Keratinocyte (primary cell): Measurements from ENCODE around the gene GNG8.

Source experiments
- CTCF ChIP-seq, 3 experiments: IDR thresholded peaks in 1 of 3; conservative IDR thresholded peaks in 1 of 3; optimal IDR thresholded peaks in 1 of 3; 2 replicates in 2 of 3; 3 replicates in 1 of 3; pipeline versions ENCODE3 to v1.5.1; 2011; ENCODE audit warnings: low read length in 3 of 3, mild to moderate bottlenecking in 3 of 3, moderate library complexity in 2 of 3, control low read depth in 1 of 3, inconsistent platforms in 1 of 3; ENCODE audit not compliant: insufficient read depth in 2 of 3; ENCODE audit errors: extremely low read depth in 1 of 3
- EZH2 ChIP-seq: IDR thresholded peaks from one replicate; pipeline ENCODE4 v1.6.1; 2012; ENCODE audit warnings: inconsistent platforms, mild to moderate bottlenecking, low read length, moderate library complexity

GRCh38 chr19:46650445-46650844, 14.4 kb upstream of the GNG8 start:
- TF ChIP-seq EZH2 = no peak
- TF ChIP-seq CTCF (optimal IDR thresholded peaks at IDR 0.05 in 1 of 3, IDR thresholded peaks at IDR 0.05 in 1 of 3, conservative IDR thresholded peaks at IDR 0.05 in 1 of 3; ENCODE audit: extremely low read depth in 1 of 3, insufficient read depth in 2 of 3, low read length in 3 of 3) = no peak
